Measurements from ENCODE around the gene POLR3B.

The POLR3B gene

DNA sequence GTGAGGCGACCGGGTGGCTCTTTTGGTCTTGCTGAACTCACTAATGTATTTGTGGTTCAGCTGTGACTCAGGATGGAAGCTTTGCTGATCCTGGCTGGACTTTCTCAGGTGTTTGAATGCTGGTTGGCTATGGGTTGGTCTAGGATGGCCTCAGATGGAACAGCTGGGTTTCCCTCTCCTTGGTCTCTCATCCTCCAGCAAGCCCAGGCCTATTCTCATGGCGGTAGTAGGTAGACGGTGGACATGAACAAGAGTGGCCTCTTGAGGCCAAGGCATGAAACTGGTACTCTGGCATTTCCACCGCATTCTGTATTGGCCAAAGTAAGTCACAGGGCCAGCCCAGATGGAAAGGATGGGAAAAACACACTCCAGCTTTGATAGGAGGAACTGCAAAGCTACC is 11.8 kb upstream of the POLR3B start:
- H3K4me3 ChIP-seq (ENCODE audit: low read depth, low read length) = no peak overlapping the region

DNA sequence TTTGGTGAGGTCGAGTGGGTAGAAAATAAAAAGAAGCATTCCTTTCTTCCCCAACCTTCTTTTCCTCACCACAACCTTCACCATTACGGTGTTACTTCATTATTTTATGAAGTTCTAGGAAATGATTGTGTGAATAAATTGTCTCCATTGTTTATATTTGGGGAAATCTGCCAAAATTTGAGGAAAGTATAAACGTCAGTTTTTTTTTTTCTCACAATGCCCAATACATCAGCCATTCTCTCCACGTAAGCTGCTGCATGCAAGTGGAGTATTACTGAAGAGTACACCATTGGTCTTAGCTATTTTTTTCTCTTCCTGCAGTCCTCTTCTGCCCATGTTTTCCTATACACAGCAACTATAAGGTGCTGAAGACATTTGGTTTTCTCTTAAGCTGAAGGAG is 9.1 kb upstream of the POLR3B start:
- Histone ChIP-seq H3K9me3 (ENCODE audit: control insufficient read depth, insufficient read depth, low read length) (no peaks in the 10 kb centered on the region), H3K36me3 (ENCODE audit: control insufficient read depth, insufficient read depth, low read length) (no peaks in the 10 kb centered on the region), H3K4me1 (ENCODE audit: control insufficient read depth, insufficient read depth, low read length) (no peaks in the 10 kb centered on the region), H3K27me3 (ENCODE audit: control insufficient read depth, insufficient read depth, low read length) (no peaks in the 10 kb centered on the region), H3K9ac (ENCODE audit: low read depth, low read length) (no peak overlapping the region), H3K4me3 (ENCODE audit: low read depth, low read length) (no peak overlapping the region)

More for the DNA sequence above, 11.8 kb upstream of the POLR3B start:
- H3K4me1 ChIP-seq (ENCODE audit: control insufficient read depth, insufficient read depth, low read length) = no peaks in the 10 kb centered on the region
- H3K9me3 ChIP-seq (ENCODE audit: control insufficient read depth, insufficient read depth, low read length) = no peaks in the 10 kb centered on the region
- no peaks in the 10 kb centered on the region for H3K27me3 ChIP-seq (ENCODE audit: control insufficient read depth, insufficient read depth, low read length)
- H3K36me3 ChIP-seq (ENCODE audit: control insufficient read depth, insufficient read depth, low read length) = no peaks in the 10 kb centered on the region
- no peak overlapping the region for H3K9ac ChIP-seq (ENCODE audit: low read depth, low read length)

DNA sequence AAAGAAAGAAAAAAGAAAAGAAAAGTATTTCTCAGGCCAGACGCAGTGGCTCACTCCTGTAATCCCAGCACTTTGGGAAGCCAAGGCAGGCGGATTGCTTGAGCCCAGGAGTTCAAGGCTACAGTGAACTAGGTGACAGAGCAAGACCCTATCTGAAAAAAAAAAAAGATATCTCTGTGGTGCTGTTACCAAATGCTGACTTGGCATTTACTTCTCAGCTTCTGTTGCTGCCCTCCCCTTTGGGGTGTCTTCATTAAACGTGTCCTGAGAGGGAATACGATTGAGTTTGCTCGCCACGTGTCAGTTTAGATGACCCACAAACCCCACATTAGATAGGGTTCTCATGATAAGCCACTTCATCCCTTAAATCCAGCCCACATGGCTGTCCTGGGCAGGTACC is 4.4 kb upstream of the POLR3B start:
- no peaks in the 10 kb centered on the region for H3K36me3 ChIP-seq (ENCODE audit: control insufficient read depth, insufficient read depth, low read length)
- H3K4me3 ChIP-seq (ENCODE audit: low read depth, low read length) = no peak overlapping the region
- peaks cover 3% of the 10 kb centered on the region for H3K4me1 ChIP-seq (ENCODE audit: control insufficient read depth, insufficient read depth, low read length)
- no peak overlapping the region for H3K9ac ChIP-seq (ENCODE audit: low read depth, low read length)
- H3K9me3 ChIP-seq (ENCODE audit: control insufficient read depth, insufficient read depth, low read length) = no peaks in the 10 kb centered on the region
- H3K27me3 ChIP-seq (ENCODE audit: control insufficient read depth, insufficient read depth, low read length) = no peaks in the 10 kb centered on the region

DNA sequence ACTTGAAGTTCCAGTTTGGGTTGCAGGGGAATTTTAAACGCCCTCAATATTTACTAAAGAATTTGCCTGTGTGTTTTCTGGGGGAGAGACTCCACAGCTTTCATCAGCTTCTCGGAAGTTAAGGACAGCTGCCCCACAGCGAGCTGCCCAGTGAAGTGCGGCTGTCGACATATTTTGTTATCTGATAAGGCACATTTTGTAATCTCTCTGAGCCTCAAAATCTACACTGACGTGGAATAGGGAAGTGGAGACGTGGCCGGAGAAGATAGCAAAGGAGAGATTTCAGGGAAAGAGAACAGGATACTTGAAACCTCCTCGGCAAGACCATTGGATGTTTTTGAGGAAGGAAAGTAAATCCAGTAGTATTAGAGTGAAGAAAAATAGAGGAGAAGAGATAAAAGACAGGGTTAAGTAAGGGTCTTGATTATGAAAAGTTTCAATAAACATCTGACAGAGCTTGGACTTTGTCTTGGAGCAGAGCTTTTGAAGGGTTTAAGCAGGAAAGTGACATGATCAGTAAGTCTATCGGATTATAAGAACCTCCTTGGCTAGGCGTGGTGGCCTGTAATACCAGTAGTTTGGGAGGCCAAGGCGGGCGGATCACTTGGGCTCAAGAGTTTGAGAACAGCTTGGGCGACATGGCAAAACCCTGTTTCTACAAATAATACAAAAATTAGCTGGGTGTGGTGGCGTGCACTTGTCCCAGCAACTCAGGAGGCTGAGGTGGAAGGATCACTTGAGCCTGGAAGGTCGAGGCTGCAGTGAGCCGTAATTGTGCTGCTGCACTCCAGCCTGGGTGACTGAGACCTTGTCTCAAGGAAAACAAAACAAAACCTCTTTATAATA is 1.1 kb downstream of the POLR3B start:
- no peaks in the 10 kb centered on the region for H3K27me3 ChIP-seq (ENCODE audit: control insufficient read depth, insufficient read depth, low read length)
- peak overlapping the region; percentile 93 for H3K4me3 ChIP-seq (ENCODE audit: low read depth, low read length)
- H3K9me3 ChIP-seq (ENCODE audit: control insufficient read depth, insufficient read depth, low read length) = no peaks in the 10 kb centered on the region
- peak overlapping the region; percentile 83 for H3K9ac ChIP-seq (ENCODE audit: low read depth, low read length)
- H3K36me3 ChIP-seq (ENCODE audit: control insufficient read depth, insufficient read depth, low read length) = no peaks in the 10 kb centered on the region
- peaks cover 3% of the 10 kb centered on the region for H3K4me1 ChIP-seq (ENCODE audit: control insufficient read depth, insufficient read depth, low read length)

- Histone ChIP-seq H3K9ac (ENCODE audit: low read depth, low read length) (no peak overlapping the region), H3K4me3 (ENCODE audit: low read depth, low read length) (no peak overlapping the region), H3K4me1 (ENCODE audit: control insufficient read depth, insufficient read depth, low read length) (peaks cover 3% of the 10 kb centered on the region), H3K27me3 (ENCODE audit: control insufficient read depth, insufficient read depth, low read length) (no peaks in the 10 kb centered on the region), H3K9me3 (ENCODE audit: control insufficient read depth, insufficient read depth, low read length) (no peaks in the 10 kb centered on the region), H3K36me3 (ENCODE audit: control insufficient read depth, insufficient read depth, low read length) (no peaks in the 10 kb centered on the region)
These were observed 2.3 kb downstream of the POLR3B start for GRCh38 chr12:106359646-106360399.

GRCh38 chr12:106360400-106360994 is 2.9 kb downstream of the POLR3B start:
- Histone ChIP-seq H3K36me3 (ENCODE audit: control insufficient read depth, insufficient read depth, low read length) (no peaks in the 10 kb centered on the region), H3K4me3 (ENCODE audit: low read depth, low read length) (no peak overlapping the region), H3K27me3 (ENCODE audit: control insufficient read depth, insufficient read depth, low read length) (no peaks in the 10 kb centered on the region), H3K9me3 (ENCODE audit: control insufficient read depth, insufficient read depth, low read length) (no peaks in the 10 kb centered on the region), H3K4me1 (ENCODE audit: control insufficient read depth, insufficient read depth, low read length) (peaks cover 3% of the 10 kb centered on the region), H3K9ac (ENCODE audit: low read depth, low read length) (no peak overlapping the region)

GRCh38 chr12:106362971-106363370 is 5.4 kb downstream of the POLR3B start:
- no peaks in the 10 kb centered on the region for H3K9me3 ChIP-seq (ENCODE audit: control insufficient read depth, insufficient read depth, low read length)
- H3K9ac ChIP-seq (ENCODE audit: low read depth, low read length) = no peak overlapping the region
- H3K4me1 ChIP-seq (ENCODE audit: control insufficient read depth, insufficient read depth, low read length) = no peaks in the 10 kb centered on the region
- no peak overlapping the region for H3K4me3 ChIP-seq (ENCODE audit: low read depth, low read length)
- peaks cover 2% of the 10 kb centered on the region for H3K36me3 ChIP-seq (ENCODE audit: control insufficient read depth, insufficient read depth, low read length)
- no peaks in the 10 kb centered on the region for H3K27me3 ChIP-seq (ENCODE audit: control insufficient read depth, insufficient read depth, low read length)

- Histone ChIP-seq H3K27me3 (ENCODE audit: control insufficient read depth, insufficient read depth, low read length) (no peaks in the 10 kb centered on the region), H3K4me3 (ENCODE audit: low read depth, low read length) (no peak overlapping the region), H3K36me3 (ENCODE audit: control insufficient read depth, insufficient read depth, low read length) (peaks cover 2% of the 10 kb centered on the region), H3K9me3 (ENCODE audit: control insufficient read depth, insufficient read depth, low read length) (no peaks in the 10 kb centered on the region), H3K9ac (ENCODE audit: low read depth, low read length) (no peak overlapping the region), H3K4me1 (ENCODE audit: control insufficient read depth, insufficient read depth, low read length) (no peaks in the 10 kb centered on the region)
These were observed 6.7 kb downstream of the POLR3B start for GRCh38 chr12:106364261-106364660.

DNA sequence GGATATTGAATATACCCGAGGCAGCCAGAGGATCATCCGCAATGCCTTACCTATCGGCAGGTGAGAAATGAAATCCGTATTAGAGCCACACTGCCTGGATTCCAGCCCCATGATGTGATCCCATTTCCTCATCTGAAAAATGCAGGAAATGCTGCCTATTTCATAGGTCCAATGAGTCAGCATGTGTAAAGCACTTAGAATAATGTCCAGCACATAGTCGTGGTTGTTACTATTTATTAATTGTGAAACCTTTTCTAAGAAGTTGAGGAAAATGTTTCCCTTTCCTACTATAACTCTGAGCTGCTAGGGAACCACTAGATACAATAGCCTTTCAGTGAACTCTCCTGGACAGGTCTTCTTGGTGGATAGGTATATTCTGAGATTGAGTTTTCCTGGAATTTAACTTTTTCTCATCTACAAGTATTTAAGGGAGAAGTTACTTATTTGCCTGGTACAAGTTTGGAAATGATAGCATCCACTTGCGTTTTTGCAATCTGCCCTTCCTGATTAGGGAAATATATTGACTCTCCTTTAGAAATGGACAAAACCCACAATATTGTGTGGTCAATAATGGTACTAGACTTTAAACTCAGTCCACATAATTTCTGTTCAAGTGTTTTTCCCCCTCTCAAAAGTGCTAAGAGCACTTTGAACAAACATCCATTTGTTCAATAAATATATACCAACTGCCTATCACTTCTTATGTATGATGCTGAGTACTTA is 12.2 kb downstream of the POLR3B start:
- H3K9ac ChIP-seq (ENCODE audit: low read depth, low read length) = no peak overlapping the region
- no peaks in the 10 kb centered on the region for H3K27me3 ChIP-seq (ENCODE audit: control insufficient read depth, insufficient read depth, low read length)
- H3K4me1 ChIP-seq (ENCODE audit: control insufficient read depth, insufficient read depth, low read length) = no peaks in the 10 kb centered on the region
- H3K9me3 ChIP-seq (ENCODE audit: control insufficient read depth, insufficient read depth, low read length) = no peaks in the 10 kb centered on the region
- H3K4me3 ChIP-seq (ENCODE audit: low read depth, low read length) = no peak overlapping the region
- H3K36me3 ChIP-seq (ENCODE audit: control insufficient read depth, insufficient read depth, low read length) = peaks cover 2% of the 10 kb centered on the region

DNA sequence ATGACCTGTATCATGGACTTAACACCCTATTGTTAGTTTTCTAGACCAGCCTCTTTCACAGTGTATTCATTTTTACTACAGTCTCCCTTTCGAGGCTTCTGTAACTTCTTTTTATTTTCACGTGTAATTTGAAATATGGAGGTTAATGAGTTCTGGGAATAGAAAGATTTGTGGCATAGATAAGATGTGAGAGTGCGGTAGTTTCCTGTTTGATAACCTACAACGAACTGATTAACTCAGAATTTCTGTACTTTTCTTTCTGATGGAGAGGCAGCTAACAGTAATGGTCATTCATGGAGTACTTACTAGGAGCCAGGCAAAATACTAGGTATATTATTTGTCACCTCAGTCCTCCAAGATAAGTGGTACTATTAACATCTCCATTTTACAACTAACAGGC is 21.2 kb downstream of the POLR3B start:
- Histone ChIP-seq H3K36me3 (ENCODE audit: control insufficient read depth, insufficient read depth, low read length) (no peaks in the 10 kb centered on the region), H3K4me3 (ENCODE audit: low read depth, low read length) (no peak overlapping the region)

GRCh38 chr12:106380954-106381353 is 23.4 kb downstream of the POLR3B start:
- no peaks in the 10 kb centered on the region for H3K4me1 ChIP-seq (ENCODE audit: control insufficient read depth, insufficient read depth, low read length)
- no peaks in the 10 kb centered on the region for H3K27me3 ChIP-seq (ENCODE audit: control insufficient read depth, insufficient read depth, low read length)
- H3K4me3 ChIP-seq (ENCODE audit: low read depth, low read length) = no peak overlapping the region
- no peaks in the 10 kb centered on the region for H3K9me3 ChIP-seq (ENCODE audit: control insufficient read depth, insufficient read depth, low read length)
- H3K36me3 ChIP-seq (ENCODE audit: control insufficient read depth, insufficient read depth, low read length) = no peaks in the 10 kb centered on the region
- no peak overlapping the region for H3K9ac ChIP-seq (ENCODE audit: low read depth, low read length)

More for the DNA sequence above, 21.2 kb downstream of the POLR3B start:
- H3K9ac ChIP-seq (ENCODE audit: low read depth, low read length) = no peak overlapping the region
- no peaks in the 10 kb centered on the region for H3K9me3 ChIP-seq (ENCODE audit: control insufficient read depth, insufficient read depth, low read length)
- H3K4me1 ChIP-seq (ENCODE audit: control insufficient read depth, insufficient read depth, low read length) = no peaks in the 10 kb centered on the region
- no peaks in the 10 kb centered on the region for H3K27me3 ChIP-seq (ENCODE audit: control insufficient read depth, insufficient read depth, low read length)
